BJ (cell line): ENCODE data around the gene PYDC1. TPM values are rescaled to one million over a fixed set of nuclear protein-coding genes. Genes with fewer than 3 reads are reported as not detected.

Experiments used
- CTCF ChIA-PET: fragments of 350-600 bp; formaldehyde crosslinking; extraction: SDS; loops from one replicate; lab custom pipeline; 2021; ENCODE audit warnings: antibody characterized with exemption, inconsistent platforms; lab: Yijun Ruan, JAX
- POLR2A ChIA-PET: fragments of 300-600 bp; sonication (Branson Sonifier 250); formaldehyde crosslinking; extraction: SDS; loops from one replicate; lab custom pipeline; 2021; ENCODE audit warnings: antibody characterized with exemption; lab: Charles Lee
- DNase-seq: peaks from one replicate; pipeline ENCODE4 v3.0.0-alpha.2; 2011; ENCODE audit warnings: low read depth
- H3K27me3 ChIP-seq: 2 replicates; pipeline ENCODE4 v1.6.0; 2011; ENCODE audit warnings: low read length; ENCODE audit not compliant: control insufficient read depth, insufficient read depth
- H3K36me3 ChIP-seq: 2 replicates; pipeline ENCODE4 v1.5.1; 2011; ENCODE audit warnings: low read length; ENCODE audit not compliant: control insufficient read depth, insufficient read depth
- H3K4me3 ChIP-seq: 2 replicates; pipeline ENCODE4 v1.5.1; 2011; ENCODE audit warnings: low read depth, mild to moderate bottlenecking, control low read depth, low read length
- CTCF ChIP-seq: IDR thresholded peaks from 2 replicates; pipeline ENCODE4 v1.5.1; 2011; ENCODE audit warnings: low read depth, mild to moderate bottlenecking, control low read depth, inconsistent platforms, low read length, moderate library complexity; ENCODE audit not compliant: insufficient read depth
- polyA plus RNA-seq: library from polyadenylated mRNA; depleted of rRNA; stranded (reverse); fragments of >200 nt; gene quantifications from 2 replicates; pipeline ENCODE4 v1.2.3, GENCODE V29; 2011

PYDC1 gene
- polyA plus RNA-seq, 1 experiment: not detected

GRCh38 chr16:31193874-31194273, 23.1 kb downstream of the PYDC1 start:
- Histone ChIP-seq H3K27me3 (no peaks in the 10 kb centered on the region), H3K4me3 (no peak overlapping the region), H3K36me3 (peaks cover 46% of the 10 kb centered on the region)
- no peak for TF ChIP-seq CTCF
- DNase-seq: no peak
- POLR2A ChIA-PET: interaction anchor here (0.9 kb wide), 1 partner anchor 51 kb away, joined by 3 read pairs; no protein-coding TSS in a partner anchor
- CTCF ChIA-PET: interaction anchor here (0.6 kb wide), 1 partner anchor 236 kb away, joined by 3 read pairs; no protein-coding TSS in a partner anchor

GRCh38 chr16:31192856-31193642, 23.9 kb downstream of the PYDC1 start:
- no peak for DNase-seq
- H3K36me3 ChIP-seq: peaks cover 46% of the 10 kb centered on the region
- H3K27me3 ChIP-seq: no peaks in the 10 kb centered on the region
- ChIA-PET POLR2A (interaction anchor here (0.9 kb wide), 1 partner anchor 51 kb away, joined by 3 read pairs; no protein-coding TSS in a partner anchor), CTCF (interaction anchor here (0.6 kb wide), 1 partner anchor 1327 kb away, joined by 3 read pairs; no protein-coding TSS in a partner anchor)
- no peak overlapping the region for H3K4me3 ChIP-seq
- TF ChIP-seq CTCF: no peak

- ChIA-PET POLR2A (no interaction called here), CTCF (no interaction called here)
- peaks cover 52% of the 10 kb centered on the region for H3K36me3 ChIP-seq
- H3K4me3 ChIP-seq: no peak overlapping the region
- no peak for TF ChIP-seq CTCF
- no peaks in the 10 kb centered on the region for H3K27me3 ChIP-seq
- DNase-seq: no peak
Observed at GRCh38 chr16:31191697-31192428, 25.1 kb downstream of the PYDC1 start.

GRCh38 chr16:31190818-31191444, 26.0 kb downstream of the PYDC1 start:
- ChIA-PET CTCF (no interaction called here), POLR2A (interaction anchor here (0.6 kb wide), 1 partner anchor 7 kb away, joined by 3 read pairs; no protein-coding TSS in a partner anchor)
- no peak overlapping the region for H3K4me3 ChIP-seq
- TF ChIP-seq CTCF: no peak
- H3K36me3 ChIP-seq: peaks cover 54% of the 10 kb centered on the region
- DNase-seq: no peak
- no peaks in the 10 kb centered on the region for H3K27me3 ChIP-seq
